Effector memory CD4-positive, alpha-beta T cell (primary cell): ENCODE measurements around the gene TMCO4.

Experiments used
- DNase-seq, 3 donors: peaks; one replicate each; pipeline ENCODE4 v3.0.0-alpha.2; 2020
- H3K27ac ChIP-seq: 2 replicates; pipeline ENCODE4 v1.7.0; 2013; ENCODE audit warnings: mild to moderate bottlenecking, low read length, moderate library complexity; ENCODE audit not compliant: insufficient read depth, poor library complexity, severe bottlenecking
- H3K27me3 ChIP-seq: replicated peaks from 2 replicates; pipeline ENCODE4 v1.7.0; 2013; ENCODE audit warnings: mild to moderate bottlenecking, low read length; ENCODE audit not compliant: insufficient read depth, control insufficient read depth, poor library complexity, severe bottlenecking
- H3K36me3 ChIP-seq: 2 replicates; pipeline ENCODE4 v1.7.0; 2013; ENCODE audit warnings: mild to moderate bottlenecking, low read length, moderate library complexity; ENCODE audit not compliant: control insufficient read depth, insufficient read depth
- H3K4me1 ChIP-seq: 2 replicates; pipeline ENCODE4 v1.7.0; 2013; ENCODE audit warnings: low read length, mild to moderate bottlenecking; ENCODE audit not compliant: control insufficient read depth, insufficient read depth, poor library complexity, severe bottlenecking
- H3K4me3 ChIP-seq: 2 replicates; pipeline ENCODE4 v1.7.0; 2013; ENCODE audit warnings: low read length, low read depth, mild to moderate bottlenecking; ENCODE audit not compliant: insufficient read depth, poor library complexity, severe bottlenecking
- H3K9me3 ChIP-seq: 2 replicates; pipeline ENCODE4 v1.7.0; 2013; ENCODE audit warnings: mild to moderate bottlenecking, low read length, moderate library complexity; ENCODE audit not compliant: control insufficient read depth

Gene TMCO4

GRCh38 chr1:19738076-19738475 lies 61.6 kb downstream of the TMCO4 start:
- Histone ChIP-seq H3K36me3 (peaks cover 19% of the 10 kb centered on the region), H3K9me3 (no peaks in the 10 kb centered on the region), H3K4me3 (no peak overlapping the region), H3K27me3 (no peaks in the 10 kb centered on the region), H3K4me1 (no peaks in the 10 kb centered on the region), H3K27ac (no peak overlapping the region)
- DNase-seq: no peak

GRCh38 chr1:19737104-19737825 lies 62.5 kb downstream of the TMCO4 start:
- DNase-seq: no peak
- Histone ChIP-seq H3K4me1 (no peaks in the 10 kb centered on the region), H3K27ac (no peak overlapping the region), H3K4me3 (no peak overlapping the region), H3K36me3 (peaks cover 23% of the 10 kb centered on the region), H3K9me3 (no peaks in the 10 kb centered on the region), H3K27me3 (no peaks in the 10 kb centered on the region)

DNA sequence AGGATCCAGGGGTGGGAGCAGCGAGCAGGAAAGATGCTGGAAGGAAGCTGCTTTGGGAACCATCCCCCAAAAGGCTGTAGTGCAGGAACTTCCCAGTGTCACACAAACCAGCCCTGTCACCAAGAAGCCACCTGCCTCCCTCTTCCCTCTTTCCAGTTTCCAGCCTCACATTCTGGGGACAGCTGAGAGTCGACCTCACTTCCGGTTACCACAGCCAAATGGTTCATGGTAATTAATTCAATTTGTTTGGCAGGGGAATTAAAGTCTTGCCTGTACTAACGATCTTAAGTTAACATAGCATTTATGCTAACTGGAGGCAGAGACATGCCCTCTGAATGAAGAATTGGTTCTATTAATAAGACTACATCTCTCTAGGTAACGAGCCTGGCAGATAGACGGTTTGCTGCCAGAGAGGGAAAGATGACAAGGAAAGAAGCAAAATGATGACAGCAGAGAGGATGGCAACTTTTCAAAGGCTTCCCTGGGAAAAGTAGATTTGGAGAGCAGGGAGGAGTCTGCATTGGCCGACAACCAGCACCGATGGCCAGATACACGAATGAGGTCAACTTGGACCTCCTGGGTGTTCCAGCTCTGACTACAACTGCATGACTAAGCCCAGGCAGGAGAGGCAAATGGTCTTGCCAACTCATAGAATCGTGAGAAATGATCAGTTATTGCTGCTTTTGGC lies 64.1 kb downstream of the TMCO4 start:
- Histone ChIP-seq H3K27me3 (no peaks in the 10 kb centered on the region), H3K27ac (no peak overlapping the region), H3K9me3 (peaks cover under 1% of the 10 kb centered on the region), H3K4me1 (no peaks in the 10 kb centered on the region), H3K36me3 (peaks cover 28% of the 10 kb centered on the region), H3K4me3 (no peak overlapping the region)
- DNase-seq: no peak

GRCh38 chr1:19734472-19734999 lies 65.2 kb downstream of the TMCO4 start:
- Histone ChIP-seq H3K27me3 (no peaks in the 10 kb centered on the region), H3K27ac (no peak overlapping the region), H3K36me3 (peaks cover 29% of the 10 kb centered on the region), H3K9me3 (peaks cover 4% of the 10 kb centered on the region), H3K4me3 (no peak overlapping the region), H3K4me1 (no peaks in the 10 kb centered on the region)
- DNase-seq: no peak

GRCh38 chr1:19734056-19734455 lies 65.7 kb downstream of the TMCO4 start:
- H3K36me3 ChIP-seq: peaks cover 29% of the 10 kb centered on the region
- H3K27me3 ChIP-seq: no peaks in the 10 kb centered on the region
- H3K27ac ChIP-seq: no peak overlapping the region
- H3K9me3 ChIP-seq: peaks cover 4% of the 10 kb centered on the region
- no peak for DNase-seq
- H3K4me1 ChIP-seq: no peaks in the 10 kb centered on the region
- no peak overlapping the region for H3K4me3 ChIP-seq

DNA sequence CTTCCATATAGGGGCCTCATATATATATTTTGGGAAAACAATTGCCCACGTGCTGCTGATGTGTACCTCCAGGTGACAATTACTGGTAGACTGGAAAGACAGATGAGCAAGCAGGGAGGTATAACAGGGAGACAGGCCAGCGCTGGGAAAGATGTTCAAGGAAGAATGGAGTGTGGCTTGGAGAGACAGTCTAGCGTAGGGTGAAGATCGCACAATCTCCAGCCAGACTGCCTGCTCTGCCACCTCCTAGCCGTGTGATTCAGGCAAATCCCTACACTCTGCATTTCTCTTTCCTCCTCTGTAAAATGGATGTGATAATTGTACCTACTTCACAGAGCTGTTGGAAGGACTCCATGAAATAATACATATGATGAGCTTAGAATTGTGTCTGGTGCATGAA lies 66.1 kb downstream of the TMCO4 start:
- Histone ChIP-seq H3K9me3 (peaks cover 4% of the 10 kb centered on the region), H3K27me3 (no peaks in the 10 kb centered on the region), H3K4me3 (no peak overlapping the region), H3K36me3 (peaks cover 29% of the 10 kb centered on the region), H3K27ac (no peak overlapping the region), H3K4me1 (no peaks in the 10 kb centered on the region)
- DNase-seq: no peak

DNA sequence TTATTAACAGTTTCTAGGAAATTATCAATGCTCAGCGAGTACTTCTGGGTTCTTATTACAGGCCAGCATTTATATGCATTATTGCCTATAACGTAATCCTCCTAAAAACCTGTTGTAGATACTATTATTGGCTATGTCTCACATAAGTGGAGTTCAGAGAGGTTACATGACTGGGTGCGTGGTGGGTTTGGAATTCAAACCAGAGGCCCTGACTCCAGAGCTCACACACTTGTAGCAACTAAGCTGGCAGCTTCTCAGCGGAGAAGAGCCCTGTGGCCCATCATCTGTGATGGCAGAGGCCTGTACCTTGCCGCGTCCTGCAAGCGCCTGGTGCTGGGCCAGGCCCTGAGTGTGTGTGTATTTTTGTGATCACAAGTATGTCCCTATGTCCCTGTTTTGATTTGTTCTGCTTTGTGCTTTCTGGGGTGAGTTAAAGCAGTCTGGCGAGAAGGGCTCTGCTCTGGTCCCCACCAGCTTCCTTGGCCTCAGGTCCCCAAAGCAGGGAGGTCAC lies 68.3 kb downstream of the TMCO4 start:
- H3K36me3 ChIP-seq: peaks cover 25% of the 10 kb centered on the region

DNA sequence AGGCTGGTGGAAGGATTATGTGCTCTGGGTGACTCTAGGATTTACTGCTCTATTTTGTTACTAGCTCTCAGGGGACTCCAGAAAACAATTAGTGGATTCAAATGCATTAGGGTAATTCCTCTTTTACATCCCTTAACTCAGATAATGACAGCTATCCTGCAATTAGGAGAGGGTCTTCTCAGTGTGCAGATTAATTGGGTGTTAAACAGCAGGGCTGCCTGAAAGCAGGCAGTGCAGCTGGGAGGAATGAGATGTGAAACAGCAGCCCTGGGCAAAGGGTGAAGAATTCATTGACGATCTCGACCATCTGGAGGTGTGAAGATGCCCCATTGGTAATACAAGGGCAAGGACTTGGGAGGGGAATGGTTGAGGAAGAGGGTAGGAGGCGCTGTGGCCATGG lies 68.9 kb downstream of the TMCO4 start:
- H3K27me3 ChIP-seq: no peaks in the 10 kb centered on the region
- peaks cover 25% of the 10 kb centered on the region for H3K36me3 ChIP-seq
- DNase-seq: no peak
- H3K4me3 ChIP-seq: no peak overlapping the region
- H3K9me3 ChIP-seq: peaks cover 4% of the 10 kb centered on the region
- H3K4me1 ChIP-seq: no peaks in the 10 kb centered on the region
- no peak overlapping the region for H3K27ac ChIP-seq

More for the DNA sequence above, 68.3 kb downstream of the TMCO4 start:
- Histone ChIP-seq H3K4me3 (no peak overlapping the region), H3K4me1 (no peaks in the 10 kb centered on the region), H3K9me3 (peaks cover 4% of the 10 kb centered on the region), H3K27me3 (no peaks in the 10 kb centered on the region), H3K27ac (no peak overlapping the region)
- no peak for DNase-seq

- Histone ChIP-seq H3K9me3 (peaks cover 4% of the 10 kb centered on the region), H3K4me3 (no peak overlapping the region), H3K27ac (no peak overlapping the region), H3K36me3 (peaks cover 25% of the 10 kb centered on the region), H3K4me1 (no peaks in the 10 kb centered on the region), H3K27me3 (no peaks in the 10 kb centered on the region)
- DNase-seq: no peak
Measured at GRCh38 chr1:19730232-19730631, 69.5 kb downstream of the TMCO4 start.
